K562 (cell line): Measurements from ENCODE around the gene COL1A1. TPM values are rescaled to one million over a fixed set of nuclear protein-coding genes. Genes with fewer than 3 reads are reported as not detected.

ENCODE experiments used
- ATAC-seq: fragments of 200-7000 bp; cut with Tn5 transposase; 3 replicates; pipeline ENCODE4 v1.9.1; 2020; ENCODE audit warnings: moderate library complexity
- BruUV-seq: library from RNA; stranded (reverse); fragments of 400-500 nt; replicated peaks from 2 replicates; lab custom pipeline; 2021; lab: Mats Ljungman, UMichigan
- CTCF ChIA-PET: fragments of 300-600 bp; formaldehyde crosslinking; extraction: SDS; loops from one replicate; lab custom pipeline; 2021; ENCODE audit warnings: low intra/inter-chr PET ratio; lab: Yijun Ruan, JAX
- POLR2A ChIA-PET: fragments of 300-600, 350-650 bp; sonication (Branson Sonifier 250); formaldehyde crosslinking; extraction: SDS; loops from one replicate; lab custom pipeline; 2021; ENCODE audit warnings: antibody characterized with exemption, inconsistent platforms; lab: Yijun Ruan, JAX
- DNase-seq, 4 experiments: peaks; one replicate each; pipeline versions ENCODE4 v3.0.0 to v3.0.0-alpha.2; 2011 to 2018; ENCODE audit warnings: low spot score in 3 of 4, mixed read lengths in 3 of 4; ENCODE audit errors: extremely low read depth in 1 of 4
- FAIRE-seq: peaks from 2 replicates; lab custom pipeline; 2011; peaks lifted over from hg19 to GRCh38; lab: Jason Lieb, UNC
- H2AFZ ChIP-seq: 2 replicates; pipeline ENCODE4 v1.6.0; 2011; ENCODE audit warnings: low read depth, low read length, control low read depth, inconsistent platforms
- H3K27ac ChIP-seq: fragments of 200-600 bp; 3 replicates; pipeline ENCODE4 v1.8.0; 2011; ENCODE audit warnings: low read depth, mild to moderate bottlenecking, control low read depth, inconsistent platforms, low read length, moderate library complexity, mixed read lengths; ENCODE audit errors: extremely low read depth
- H3K27me3 ChIP-seq, 2 experiments: fragments of 300-600 bp in 1 of 2; 2 replicates in 1 of 2; 3 replicates in 1 of 2; pipeline versions ENCODE4 v1.6.0 to v1.8.0; 2011; ENCODE audit warnings: inconsistent platforms in 2 of 2, low read length in 2 of 2, mild to moderate bottlenecking in 1 of 2, mixed read lengths in 1 of 2, moderate library complexity in 1 of 2; ENCODE audit not compliant: control insufficient read depth in 2 of 2, insufficient read depth in 2 of 2
- H3K36me3 ChIP-seq: fragments of 300-600 bp; 3 replicates; pipeline ENCODE4 v1.8.0; 2011; ENCODE audit warnings: mild to moderate bottlenecking, low read length, inconsistent platforms; ENCODE audit not compliant: control insufficient read depth, insufficient read depth
- H3K4me1 ChIP-seq, 2 experiments: fragments of 200-600 bp in 1 of 2; replicated peaks in 1 of 2; 2 replicates in 1 of 2; 3 replicates in 1 of 2; pipeline versions ENCODE4 v1.5.1 to v1.8.0; 2011; ENCODE audit warnings: inconsistent platforms in 2 of 2, low read length in 2 of 2, mild to moderate bottlenecking in 1 of 2, mixed read lengths in 1 of 2, moderate library complexity in 1 of 2; ENCODE audit not compliant: control insufficient read depth in 2 of 2, insufficient read depth in 2 of 2
- H3K4me2 ChIP-seq: 2 replicates; pipeline ENCODE4 v1.6.1; 2011; ENCODE audit warnings: low read length, control low read depth, inconsistent platforms, mixed read lengths; ENCODE audit not compliant: insufficient read depth
- H3K4me3 ChIP-seq: fragments of 200-600 bp; sonication (generic), shearing (Covaris generic); 2 replicates; pipeline ENCODE4 v1.5.1; 2016; ENCODE audit warnings: control low read depth, inconsistent platforms
- H3K79me2 ChIP-seq: fragments of 200-600 bp; 3 replicates; pipeline ENCODE4 v1.8.0; 2011; ENCODE audit warnings: low read length, inconsistent platforms; ENCODE audit not compliant: control insufficient read depth, insufficient read depth
- H3K9ac ChIP-seq, 2 experiments: 2 replicates each; pipeline versions ENCODE4 v1.6.0 to v1.6.1; 2011; ENCODE audit warnings: low read depth in 2 of 2, low read length in 2 of 2, control low read depth in 1 of 2, inconsistent platforms in 1 of 2, mild to moderate bottlenecking in 1 of 2, mixed read lengths in 1 of 2; ENCODE audit not compliant: insufficient read depth in 1 of 2
- H3K9me1 ChIP-seq: one replicate; pipeline ENCODE4 v1.6.0; 2011; ENCODE audit warnings: inconsistent platforms, mild to moderate bottlenecking, low read length, moderate library complexity; ENCODE audit not compliant: control insufficient read depth, insufficient read depth
- H3K9me3 ChIP-seq: replicated peaks from 2 replicates; pipeline ENCODE4 v1.5.1; 2011; ENCODE audit warnings: low read depth, low read length, inconsistent platforms; ENCODE audit not compliant: control insufficient read depth, insufficient read depth
- H4K20me1 ChIP-seq: replicated peaks from 2 replicates; pipeline ENCODE4 v1.6.1; 2011; ENCODE audit warnings: low read length, inconsistent platforms, mixed read lengths; ENCODE audit not compliant: control insufficient read depth, insufficient read depth
- ARID1B ChIP-seq: fragments of 450-650 bp; IDR thresholded peaks from 2 replicates; pipeline ENCODE4 v1.6.1; 2016; ENCODE audit warnings: antibody characterized with exemption, mild to moderate bottlenecking, inconsistent platforms
- HDAC8 ChIP-seq: fragments of 450-650 bp; IDR thresholded peaks from 2 replicates; pipeline ENCODE4 v1.6.1; 2016; ENCODE audit warnings: mild to moderate bottlenecking, missing genetic modification characterization, moderate library complexity, missing compliant biosample characterization
- ZNF512 ChIP-seq: IDR thresholded peaks from 2 replicates; pipeline ENCODE4 v1.6.1; 2016; ENCODE audit warnings: missing genetic modification characterization, missing compliant biosample characterization
- ZNF695 ChIP-seq: fragments of 450-650 bp; formaldehyde crosslinking; IDR thresholded peaks from 2 replicates; pipeline ENCODE4 v1.4.0; 2020; ENCODE audit warnings: mild to moderate bottlenecking, moderate library complexity
- ZNF707 ChIP-seq: fragments of 250-450 bp; sonication (Bioruptor Pico); conservative IDR thresholded peaks from 2 replicates; pipeline ENCODE4 v1.8.0; 2022; ENCODE audit warnings: inconsistent platforms, mild to moderate bottlenecking, moderate library complexity
- WGBS: fragments of 100-300 bp; shearing (Covaris generic); methylation state at CpG from one replicate; pipeline ENCODE4 v1.1.6; 2016; ENCODE audit warnings: low coverage, mixed read lengths; ENCODE audit not compliant: insufficient coverage; ENCODE audit errors: missing lambda C conversion rate; 5-methylcytosine and 5-hydroxymethylcytosine counted together
- in situ Hi-C: fragments of 300-500 bp; cut with MboI; formaldehyde crosslinking; loops from 4 replicates; pipeline ENCODE4 v1.15.0; 2018; ENCODE audit warnings: inconsistent platforms, mixed read lengths
- intact Hi-C: fragments of 100-400 bp; cut with micrococcal nuclease; formaldehyde crosslinking; loops from 2 replicates; pipeline ENCODE4 v1.14.2; 2022
- polyA plus RNA-seq, 8 experiments: library from polyadenylated mRNA; depleted of rRNA in 4 of 8; stranded (reverse) in 5 of 8; unstranded in 3 of 8; fragments of >200 nt; fragmentation: Nextera tagmentation in 2 of 8; fragmentation: Illumina TruSeq in 1 of 8; extraction: Ambion mirVana in 2 of 8; extraction: Trizol in 1 of 8; gene quantifications; 2 replicates each; pipeline versions ENCODE4 v1.2.1 to v1.2.3, GENCODE V29; 2011 to 2014; ENCODE audit warnings: inconsistent platforms in 1 of 8, missing spikeins in 1 of 8
- total RNA-seq, 7 experiments: library from RNA; depleted of rRNA in 6 of 7; stranded (reverse); fragments of >200 nt in 6 of 7; fragmentation: Illumina TruSeq in 2 of 7; extraction: Trizol in 2 of 7; gene quantifications; 2 replicates each; pipeline versions ENCODE4 v1.2.1 to v1.2.3, GENCODE V29; 2011 to 2021; ENCODE audit warnings: low replicate concordance in 1 of 7

The COL1A1 gene
- total and polyA plus RNA-seq, 9 of the 15 experiments (the other 6 are each of a cell fraction or from before 2014, with no cell fraction given) = 0.04 to 3.4 (median 0.18) TPM

GRCh38 chr17:50182783-50183420 lies 18.5 kb downstream of the COL1A1 start:
- no peak for FAIRE-seq
- intact Hi-C loops = no loop called here

More at GRCh38 chr17:50182783-50183420, 18.5 kb downstream of the COL1A1 start:
- Histone ChIP-seq H3K4me1 (peaks cover 8 to 29% of the 10 kb centered on the region in 2 experiments; a peak in 4 of 5 replicates), H3K9ac (no peak overlapping the region; a peak in 1 of 4 replicates), H3K4me2 (no peak overlapping the region), H3K9me3 (no peaks in the 10 kb centered on the region), H3K27me3 (peaks cover 44 to 69% of the 10 kb centered on the region in 2 experiments), H3K36me3 (no peaks in the 10 kb centered on the region), H2AFZ (no peak overlapping the region), H3K79me2 (no peaks in the 10 kb centered on the region), H3K4me3 (no peak overlapping the region), H4K20me1 (no peaks in the 10 kb centered on the region; the same call in 1 of the 2 replicates), H3K27ac (no peak overlapping the region), H3K9me1 (no peaks in the 10 kb centered on the region)
- DNase-seq = no peak
- in situ Hi-C loops = no loop called here
- no peak for ATAC-seq
- no TSS peak for BruUV-seq
- ChIA-PET CTCF (no interaction called here), POLR2A (interaction anchor here (1.0 kb wide), 1 partner anchor 109 kb away, joined by 3 read pairs; no protein-coding TSS in a partner anchor)
- WGBS = 7% methylated on average over 16 of the region's 18 CpGs
- TF ChIP-seq ZNF707 (CRISPR knock-in tag) = no peak
- TF ChIP-seq ZNF695 = no peak
- TF ChIP-seq ARID1B = no peak
- TF ChIP-seq HDAC8 = no peak
- peak; percentile 83 for TF ChIP-seq ZNF512 (tag)
